ENCODE results near the gene OR12D3. TPM values are rescaled to one million over a fixed set of nuclear protein-coding genes. Genes with fewer than 3 reads are reported as not detected.
"Not testable (repeated sequence)": the region's sequence is repeated elsewhere in the genome, so short reads cannot be mapped to it uniquely, and the experiment has no call there.

OR12D3 gene
- not detected for total RNA-seq

- Mint-ChIP-seq H3K9me3 (no peaks in the 10 kb centered on the region), H3K36me3 (no peaks in the 10 kb centered on the region), H3K27ac (no peak within 1 kb of the TSS)
- ATAC-seq (no peak), DNase-seq (ENCODE audit: low spot score in 2 of 2) (no peak)
These were observed at the start of gene OR12D3 for GRCh38 chr6:29375191-29375590. TSS of gene OR12D3 (minus strand) at chr6:29375291. CDS start at chr6:29375287, 4 bp downstream.

- no peak overlapping the region for H3K27ac Mint-ChIP-seq
- DNase-seq (ENCODE audit: low spot score in 2 of 2) (no peak), ATAC-seq (peak; percentile 46 to 98)
- H3K36me3 Mint-ChIP-seq: no peaks in the 10 kb centered on the region
- no peaks in the 10 kb centered on the region for H3K9me3 Mint-ChIP-seq
These were observed 49.5 kb upstream of the OR12D3 start for GRCh38 chr6:29424575-29424974.

GRCh38 chr6:29424168-29424567 lies 49.1 kb upstream of the OR12D3 start:
- no peak for DNase-seq (ENCODE audit: low spot score in 2 of 2)
- Mint-ChIP-seq H3K36me3 (no peaks in the 10 kb centered on the region), H3K9me3 (no peaks in the 10 kb centered on the region), H3K27ac (no peak overlapping the region)
- ATAC-seq: no peak

GRCh38 chr6:29419516-29419915 lies 44.4 kb upstream of the OR12D3 start:
- no peaks in the 10 kb centered on the region for H3K9me3 Mint-ChIP-seq
- no peaks in the 10 kb centered on the region for H3K36me3 Mint-ChIP-seq
- DNase-seq (ENCODE audit: low spot score in 2 of 2) (no peak), ATAC-seq (no peak)
- H3K27ac Mint-ChIP-seq: no peak overlapping the region

GRCh38 chr6:29414588-29414987 lies 39.5 kb upstream of the OR12D3 start, which contains the start of gene OR12D1:
TSS of gene OR12D1 (plus strand) at chr6:29414928.
- H3K27ac Mint-ChIP-seq: no peak within 1 kb of the TSS
- H3K9me3 Mint-ChIP-seq: peaks cover 17% of the 10 kb centered on the region in 2 donors
- ATAC-seq: no peak
- DNase-seq (ENCODE audit: low spot score in 2 of 2): no peak
- H3K36me3 Mint-ChIP-seq: peaks cover 0 to 18% of the 10 kb centered on the region in 2 donors

- H3K36me3 Mint-ChIP-seq: no peaks in the 10 kb centered on the region
- DNase-seq (ENCODE audit: low spot score in 2 of 2) (no peak), ATAC-seq (no peak)
- peaks cover 0 to 6% of the 10 kb centered on the region in 2 donors for H3K9me3 Mint-ChIP-seq
- H3K27ac Mint-ChIP-seq: no peak overlapping the region
These were observed 28.7 kb upstream of the OR12D3 start for GRCh38 chr6:29403801-29404200.

- Mint-ChIP-seq H3K9me3 (peaks cover 0 to 6% of the 10 kb centered on the region in 2 donors), H3K27ac (no peak overlapping the region), H3K36me3 (no peaks in the 10 kb centered on the region)
- DNase-seq (ENCODE audit: low spot score in 2 of 2) (no peak), ATAC-seq (no peak)
These were observed 24.4 kb upstream of the OR12D3 start for GRCh38 chr6:29399525-29399924.

- Mint-ChIP-seq H3K36me3 (no peaks in the 10 kb centered on the region), H3K27ac (no peak within 1 kb of the TSS), H3K9me3 (peaks cover 0 to 1% of the 10 kb centered on the region in 2 donors)
- no peak for ATAC-seq
- no peak for DNase-seq (ENCODE audit: low spot score in 2 of 2)
These were observed 20.2 kb upstream of the OR12D3 start, which contains the start of gene OR12D2 for GRCh38 chr6:29395331-29395730. TSS of gene OR12D2 (plus strand) at chr6:29395631. CDS start at chr6:29396700, 1,069 bp downstream.

- ATAC-seq (no peak), DNase-seq (ENCODE audit: low spot score in 2 of 2) (no peak)
- Mint-ChIP-seq H3K9me3 (no peaks in the 10 kb centered on the region), H3K36me3 (no peaks in the 10 kb centered on the region), H3K27ac (no peak overlapping the region)
These were observed 13.4 kb upstream of the OR12D3 start for GRCh38 chr6:29388533-29388932.

GRCh38 chr6:29376003-29376402 lies 912 bp upstream of the OR12D3 start:
- Mint-ChIP-seq H3K9me3 (no peaks in the 10 kb centered on the region), H3K27ac (no peak overlapping the region), H3K36me3 (no peaks in the 10 kb centered on the region)
- DNase-seq (ENCODE audit: low spot score in 2 of 2) (no peak), ATAC-seq (no peak)

- Mint-ChIP-seq H3K9me3 (no peaks in the 10 kb centered on the region), H3K36me3 (no peaks in the 10 kb centered on the region), H3K27ac (no peak within 1 kb of the TSS)
- no peak for ATAC-seq
- no peak for DNase-seq (ENCODE audit: low spot score in 2 of 2)
These were observed 6.3 kb downstream of the OR12D3 start, which contains the start of gene OR5V1 for GRCh38 chr6:29368765-29369164. TSS of gene OR5V1 (minus strand) at chr6:29368865. CDS start at chr6:29356195, 12,670 bp downstream.

- Mint-ChIP-seq H3K9me3 (peaks cover 13 to 19% of the 10 kb centered on the region in 2 donors), H3K27ac (no peak overlapping the region), H3K36me3 (peaks cover 6 to 12% of the 10 kb centered on the region in 2 donors)
- no peak for DNase-seq (ENCODE audit: low spot score in 2 of 2)
- no peak for ATAC-seq
These were observed 19.5 kb downstream of the OR12D3 start for GRCh38 chr6:29355603-29356002.

GRCh38 chr6:29354980-29355379 lies 20.1 kb downstream of the OR12D3 start:
- H3K27ac Mint-ChIP-seq: no peak overlapping the region
- ATAC-seq: no peak
- H3K9me3 Mint-ChIP-seq: peaks cover 13 to 22% of the 10 kb centered on the region in 2 donors
- peaks cover 6 to 12% of the 10 kb centered on the region in 2 donors for H3K36me3 Mint-ChIP-seq
- DNase-seq (ENCODE audit: low spot score in 2 of 2): no peak

- peaks cover 6 to 12% of the 10 kb centered on the region in 2 donors for H3K36me3 Mint-ChIP-seq
- not testable (repeated sequence) for H3K27ac Mint-ChIP-seq; ATAC-seq; DNase-seq (ENCODE audit: low spot score in 2 of 2)
- peaks cover 13 to 25% of the 10 kb centered on the region in 2 donors for H3K9me3 Mint-ChIP-seq
These were observed 25.7 kb downstream of the OR12D3 start for GRCh38 chr6:29349348-29349747.

- no peaks in the 10 kb centered on the region for H3K36me3 Mint-ChIP-seq
- no peak for ATAC-seq
- peaks cover 0 to 4% of the 10 kb centered on the region in 2 donors for H3K9me3 Mint-ChIP-seq
- no peak overlapping the region for H3K27ac Mint-ChIP-seq
- no peak for DNase-seq (ENCODE audit: low spot score in 2 of 2)
These were observed 29.7 kb downstream of the OR12D3 start for GRCh38 chr6:29345380-29345779.

GRCh38 chr6:29336269-29336668 lies 38.8 kb downstream of the OR12D3 start:
- Mint-ChIP-seq H3K27ac (no peak overlapping the region), H3K9me3 (no peaks in the 10 kb centered on the region), H3K36me3 (no peaks in the 10 kb centered on the region)
- no peak for DNase-seq (ENCODE audit: low spot score in 2 of 2)
- no peak for ATAC-seq

GRCh38 chr6:29332676-29333075 lies 42.4 kb downstream of the OR12D3 start:
- H3K9me3 Mint-ChIP-seq: no peaks in the 10 kb centered on the region
- no peaks in the 10 kb centered on the region for H3K36me3 Mint-ChIP-seq
- peak in 1 of 2 donors; percentile 29 for ATAC-seq
- H3K27ac Mint-ChIP-seq: no peak overlapping the region
- no peak for DNase-seq (ENCODE audit: low spot score in 2 of 2)

- ATAC-seq (no peak), DNase-seq (ENCODE audit: low spot score in 2 of 2) (no peak)
- Mint-ChIP-seq H3K27ac (no peak overlapping the region), H3K36me3 (no peaks in the 10 kb centered on the region), H3K9me3 (no peaks in the 10 kb centered on the region)
These were observed 49.3 kb downstream of the OR12D3 start for GRCh38 chr6:29325777-29326176.

Measured in activated naive CD4-positive, alpha-beta T cell treated with anti-CD3 and anti-CD28 coated beads, Interleukin-2, amount 50 U/mL, for 72 hours (primary cell).